Gastrocnemius medialis (tissue), 4 donors: ENCODE measurements around the gene C12orf42. TPM values are rescaled to one million over a fixed set of nuclear protein-coding genes. Genes with fewer than 3 reads are reported as not detected.

Experiments used
- ATAC-seq, 2 donors: fragments of 150-250 bp; one replicate each; pipeline ENCODE4 v1.9.1; 2016
- DNase-seq, 2 donors: peaks; one replicate each; pipeline ENCODE4 v3.0.0-alpha.2; 2019
- H3K27ac ChIP-seq, 4 donors: fragments of 200-600 bp; sonication (generic); 1 replicate in 1 of 4; 2 replicates in 3 of 4; pipeline ENCODE4 v1.5.1; 2016 to 2018; ENCODE audit warnings: mild to moderate bottlenecking in 2 of 4, moderate library complexity in 1 of 4
- H3K27me3 ChIP-seq, 3 donors: fragments of 200-600 bp; sonication (generic) in 2 of 3; 1 replicate in 1 of 3; 2 replicates in 2 of 3; pipeline versions ENCODE4 v1.5.1 to v1.6.0; 2016 to 2019; ENCODE audit warnings: mild to moderate bottlenecking in 1 of 3, moderate library complexity in 1 of 3
- H3K36me3 ChIP-seq, 2 donors: fragments of 200-600 bp; sonication (generic) in 1 of 2; one replicate each; pipeline ENCODE4 v1.5.1; 2017 to 2018
- H3K4me1 ChIP-seq, 2 donors: fragments of 200-600 bp; sonication (generic) in 1 of 2; one replicate each; pipeline ENCODE4 v1.5.1; 2016 to 2017; ENCODE audit warnings: mild to moderate bottlenecking in 2 of 2
- H3K4me3 ChIP-seq, 4 donors: fragments of 200-600 bp; sonication (generic) in 3 of 4; 1 replicate in 1 of 4; 2 replicates in 3 of 4; pipeline ENCODE4 v1.5.1; 2016 to 2019; ENCODE audit warnings: mild to moderate bottlenecking in 2 of 4
- H3K9me3 ChIP-seq, 3 donors: fragments of 200-600 bp; sonication (generic) in 2 of 3; 1 replicate in 1 of 3; 2 replicates in 2 of 3; pipeline ENCODE4 v1.5.1; 2016 to 2019
- POLR2A ChIP-seq, 2 donors: fragments of 450-650 bp; IDR thresholded peaks; one replicate each; pipeline ENCODE4 v1.6.1; 2017; ENCODE audit warnings: antibody characterized with exemption in 2 of 2, mild to moderate bottlenecking in 2 of 2, moderate library complexity in 2 of 2
- in situ Hi-C, 4 donors: fragments of 200-750 bp; cut with MboI; loops; one replicate each; pipeline versions ENCODE4 v1.15.0 to v1.8.0; 2017; ENCODE audit warnings: low sequenced_read_pairs in 4 of 4
- intact Hi-C: fragments of 100-400 bp; cut with DNase I; formaldehyde crosslinking; loops from one replicate; pipeline ENCODE4 v1.15.1; 2023; ENCODE audit warnings: low total_unique reads
- total RNA-seq, 4 donors: library from RNA; depleted of rRNA; stranded (reverse); fragments of >200 nt; gene quantifications; one replicate each; pipeline versions ENCODE4 v1.1.0 to v1.2.3, GENCODE V29; 2016
- TF ChIP-seq, protein P1 (sequence below), 5 experiments: fragments of 450-650 bp in 3 of 5; fragments of 200-600 bp in 2 of 5; sonication (generic) in 2 of 5; IDR thresholded peaks in 4 of 5; conservative IDR thresholded peaks in 1 of 5; 1 replicate in 4 of 5; 2 replicates in 1 of 5; pipeline ENCODE4 v1.5.1; 2016 to 2019; ENCODE audit warnings: antibody characterized with exemption in 5 of 5, mild to moderate bottlenecking in 3 of 5, moderate library complexity in 3 of 5

The C12orf42 gene
- total RNA-seq, 4 donors from 2014 or later, result not detected

DNA sequence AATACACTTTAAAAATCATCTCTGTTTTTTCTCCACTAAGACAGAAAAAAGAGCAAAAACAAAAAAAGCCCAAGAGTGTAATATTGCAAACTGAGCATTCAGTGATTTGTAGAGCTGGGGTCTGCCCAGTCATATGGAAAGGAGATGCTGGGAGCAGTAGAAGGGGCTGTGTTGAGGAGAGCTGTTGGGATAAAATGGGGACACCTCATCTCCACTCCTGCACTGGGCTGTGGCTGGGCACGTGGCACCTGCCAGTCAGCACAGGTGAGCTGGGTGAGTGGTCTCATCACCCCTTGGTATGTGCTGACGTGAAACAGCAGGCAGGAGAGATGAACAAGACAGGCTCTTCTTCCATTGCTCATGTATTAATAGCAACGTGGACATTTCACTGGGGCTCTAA lies 217.4 kb downstream of the C12orf42 start:
- in situ Hi-C loops, result no loop called here
- H3K4me3 ChIP-seq, result no peak overlapping the region
- no peaks in the 10 kb centered on the region for H3K36me3 ChIP-seq
- DNase-seq, result no peak
- intact Hi-C loops, result no loop called here
- no peak overlapping the region for H3K27ac ChIP-seq
- no peaks in the 10 kb centered on the region for H3K4me1 ChIP-seq
- no peak for TF ChIP-seq POLR2A (IDR thresholded peaks at IDR 0.05)
- TF ChIP-seq, protein P1, sequence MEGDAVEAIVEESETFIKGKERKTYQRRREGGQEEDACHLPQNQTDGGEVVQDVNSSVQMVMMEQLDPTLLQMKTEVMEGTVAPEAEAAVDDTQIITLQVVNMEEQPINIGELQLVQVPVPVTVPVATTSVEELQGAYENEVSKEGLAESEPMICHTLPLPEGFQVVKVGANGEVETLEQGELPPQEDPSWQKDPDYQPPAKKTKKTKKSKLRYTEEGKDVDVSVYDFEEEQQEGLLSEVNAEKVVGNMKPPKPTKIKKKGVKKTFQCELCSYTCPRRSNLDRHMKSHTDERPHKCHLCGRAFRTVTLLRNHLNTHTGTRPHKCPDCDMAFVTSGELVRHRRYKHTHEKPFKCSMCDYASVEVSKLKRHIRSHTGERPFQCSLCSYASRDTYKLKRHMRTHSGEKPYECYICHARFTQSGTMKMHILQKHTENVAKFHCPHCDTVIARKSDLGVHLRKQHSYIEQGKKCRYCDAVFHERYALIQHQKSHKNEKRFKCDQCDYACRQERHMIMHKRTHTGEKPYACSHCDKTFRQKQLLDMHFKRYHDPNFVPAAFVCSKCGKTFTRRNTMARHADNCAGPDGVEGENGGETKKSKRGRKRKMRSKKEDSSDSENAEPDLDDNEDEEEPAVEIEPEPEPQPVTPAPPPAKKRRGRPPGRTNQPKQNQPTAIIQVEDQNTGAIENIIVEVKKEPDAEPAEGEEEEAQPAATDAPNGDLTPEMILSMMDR (IDR thresholded peaks at IDR 0.05 in 4 of 5, conservative IDR thresholded peaks at IDR 0.05 in 1 of 5), result no peak
- H3K27me3 ChIP-seq, result no peaks in the 10 kb centered on the region
- ATAC-seq, result no peak
- H3K9me3 ChIP-seq, result no peaks in the 10 kb centered on the region

DNA sequence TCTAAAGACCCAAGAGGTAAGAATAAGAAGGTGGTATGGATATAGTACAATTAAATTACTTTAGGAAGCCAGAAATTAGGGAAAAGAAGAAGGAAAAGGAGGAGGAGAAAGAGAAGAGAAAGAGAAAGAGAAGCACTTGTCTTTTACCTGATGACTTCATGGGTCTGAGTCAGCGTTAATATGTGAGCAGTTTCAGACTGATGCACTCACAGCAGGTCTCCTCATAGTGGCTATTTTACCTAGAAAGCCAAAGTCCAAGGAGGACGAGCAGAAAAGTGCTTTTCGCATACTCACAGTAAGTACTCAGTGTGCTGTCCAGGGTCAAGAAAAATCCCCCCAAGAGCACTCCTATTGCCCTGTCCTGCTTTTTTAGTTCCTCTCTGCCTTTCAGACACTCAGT lies 222.1 kb downstream of the C12orf42 start:
- ATAC-seq (no peak), DNase-seq (no peak)
- in situ Hi-C loops (no loop called here), intact Hi-C loops (no loop called here)
- H3K9me3 ChIP-seq, result no peaks in the 10 kb centered on the region
- no peak overlapping the region for H3K27ac ChIP-seq
- H3K27me3 ChIP-seq, result no peaks in the 10 kb centered on the region
- H3K36me3 ChIP-seq, result no peaks in the 10 kb centered on the region
- no peak overlapping the region for H3K4me3 ChIP-seq
- H3K4me1 ChIP-seq, result no peaks in the 10 kb centered on the region
- TF ChIP-seq POLR2A (IDR thresholded peaks at IDR 0.05), result no peak
- TF ChIP-seq, protein P1 (IDR thresholded peaks at IDR 0.05 in 4 of 5, conservative IDR thresholded peaks at IDR 0.05 in 1 of 5), result no peak

DNA sequence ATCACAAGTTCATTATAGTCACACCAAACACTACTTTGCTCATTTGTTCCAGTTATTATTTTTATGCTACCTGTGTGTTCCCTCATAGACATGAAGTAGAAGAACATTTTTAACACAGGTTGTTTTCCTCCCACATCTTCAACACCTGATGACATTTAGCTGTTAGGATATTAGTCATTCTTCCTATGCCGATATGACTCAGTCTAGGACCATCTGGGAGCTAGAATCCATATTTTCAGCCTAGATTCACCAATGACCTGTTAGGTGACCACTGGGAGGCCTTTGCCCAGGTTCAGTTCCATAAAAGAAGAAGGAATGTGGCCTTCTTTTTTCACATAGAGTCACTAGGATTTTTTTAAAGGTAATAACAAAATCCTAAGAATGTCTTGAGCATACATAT lies 222.8 kb downstream of the C12orf42 start:
- no peaks in the 10 kb centered on the region for H3K27me3 ChIP-seq

DNA sequence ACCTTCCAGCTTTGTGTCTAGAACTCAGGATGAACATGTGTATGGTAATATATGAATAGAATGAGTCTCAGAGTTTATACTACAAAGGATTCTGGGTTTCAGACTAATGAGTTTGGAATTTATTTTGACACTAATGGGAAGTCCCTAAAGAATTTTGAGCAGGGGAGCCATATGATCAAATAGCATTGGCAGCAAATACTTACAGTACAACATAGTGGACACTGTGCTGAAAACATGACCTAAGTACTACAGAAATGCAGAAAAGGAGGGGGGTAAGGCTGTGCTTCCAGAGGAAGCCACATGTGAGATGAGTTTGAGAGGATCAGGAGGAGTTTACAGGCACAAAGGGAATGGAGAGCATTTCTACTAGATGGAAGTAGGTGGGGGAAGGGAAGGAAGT lies 225.8 kb downstream of the C12orf42 start:
- H3K27me3 ChIP-seq, result no peaks in the 10 kb centered on the region
- H3K36me3 ChIP-seq, result no peaks in the 10 kb centered on the region
- H3K9me3 ChIP-seq, result no peaks in the 10 kb centered on the region
- no peaks in the 10 kb centered on the region for H3K4me1 ChIP-seq
- no peak for DNase-seq
- no peak for ATAC-seq
- TF ChIP-seq POLR2A (IDR thresholded peaks at IDR 0.05), result no peak
- TF ChIP-seq, protein P1 (IDR thresholded peaks at IDR 0.05 in 4 of 5, conservative IDR thresholded peaks at IDR 0.05 in 1 of 5), result no peak
- in situ Hi-C loops (no loop called here), intact Hi-C loops (no loop called here)
- H3K4me3 ChIP-seq, result no peak overlapping the region
- no peak overlapping the region for H3K27ac ChIP-seq

More for the DNA sequence above, 222.8 kb downstream of the C12orf42 start:
- no peaks in the 10 kb centered on the region for H3K36me3 ChIP-seq
- DNase-seq (no peak), ATAC-seq (no peak)
- no peak overlapping the region for H3K4me3 ChIP-seq
- no peaks in the 10 kb centered on the region for H3K9me3 ChIP-seq
- H3K27ac ChIP-seq, result no peak overlapping the region
- H3K4me1 ChIP-seq, result no peaks in the 10 kb centered on the region
- in situ Hi-C loops, result no loop called here
- intact Hi-C loops, result no loop called here
- TF ChIP-seq, protein P1 (IDR thresholded peaks at IDR 0.05 in 4 of 5, conservative IDR thresholded peaks at IDR 0.05 in 1 of 5), result no peak
- TF ChIP-seq POLR2A (IDR thresholded peaks at IDR 0.05), result no peak

DNA sequence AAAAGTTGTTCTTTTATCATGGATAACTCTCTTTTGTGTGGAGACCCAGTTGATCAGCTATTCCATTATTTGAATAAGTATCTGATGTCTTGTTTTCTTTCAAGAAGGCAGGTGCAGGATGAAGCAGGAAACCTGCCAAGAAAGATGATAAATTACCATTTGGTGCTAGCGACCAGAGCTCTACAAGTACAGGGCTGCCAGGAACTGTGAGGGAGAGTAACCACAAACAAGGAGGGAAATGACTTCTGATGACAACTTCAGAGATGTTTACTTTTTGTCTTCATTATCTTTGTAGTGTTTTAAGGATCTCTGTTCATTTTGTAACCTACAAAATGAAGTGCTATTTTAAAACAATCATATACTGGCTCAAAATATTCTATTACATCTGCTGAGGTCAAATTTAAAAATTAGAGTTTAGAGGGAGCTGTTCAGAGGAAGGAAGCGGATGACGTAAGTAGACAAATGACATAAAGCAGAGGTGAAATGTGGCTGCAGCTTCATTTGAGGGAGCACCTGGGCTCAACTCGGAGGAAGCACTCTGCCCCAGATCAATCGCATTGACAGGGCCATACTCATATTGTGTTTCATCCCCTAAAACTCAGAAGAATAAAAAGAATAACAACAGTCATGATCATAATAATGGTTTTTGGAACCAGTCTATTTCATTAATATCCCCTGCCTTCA lies 226.8 kb downstream of the C12orf42 start:
- no peak overlapping the region for H3K4me3 ChIP-seq
- no peak overlapping the region for H3K27ac ChIP-seq
- TF ChIP-seq POLR2A (IDR thresholded peaks at IDR 0.05), result no peak
- TF ChIP-seq, protein P1 (IDR thresholded peaks at IDR 0.05 in 4 of 5, conservative IDR thresholded peaks at IDR 0.05 in 1 of 5), result no peak
- no peaks in the 10 kb centered on the region for H3K9me3 ChIP-seq
- in situ Hi-C loops, result no loop called here
- no peaks in the 10 kb centered on the region for H3K36me3 ChIP-seq
- no peaks in the 10 kb centered on the region for H3K4me1 ChIP-seq
- intact Hi-C loops, result no loop called here
- no peak for ATAC-seq
- no peak for DNase-seq
- H3K27me3 ChIP-seq, result no peaks in the 10 kb centered on the region
